LNCaP clone FGC (cell line): Measurements from ENCODE around the gene PDPN.

Experiments
- DNase-seq: peaks from one replicate; pipeline ENCODE4 v3.0.0-alpha.2; 2011; ENCODE audit warnings: low read depth
- H3K4me3 ChIP-seq: 2 replicates; pipeline ENCODE4 v1.5.1; 2011; ENCODE audit warnings: mild to moderate bottlenecking, low read depth, low read length, control low read depth
- TF ChIP-seq, protein P1 (sequence below): IDR thresholded peaks from 2 replicates; pipeline ENCODE4 v1.5.1; 2012; ENCODE audit warnings: mild to moderate bottlenecking; ENCODE audit not compliant: control insufficient read depth, insufficient read depth; ENCODE audit errors: extremely low read depth

PDPN gene

DNA sequence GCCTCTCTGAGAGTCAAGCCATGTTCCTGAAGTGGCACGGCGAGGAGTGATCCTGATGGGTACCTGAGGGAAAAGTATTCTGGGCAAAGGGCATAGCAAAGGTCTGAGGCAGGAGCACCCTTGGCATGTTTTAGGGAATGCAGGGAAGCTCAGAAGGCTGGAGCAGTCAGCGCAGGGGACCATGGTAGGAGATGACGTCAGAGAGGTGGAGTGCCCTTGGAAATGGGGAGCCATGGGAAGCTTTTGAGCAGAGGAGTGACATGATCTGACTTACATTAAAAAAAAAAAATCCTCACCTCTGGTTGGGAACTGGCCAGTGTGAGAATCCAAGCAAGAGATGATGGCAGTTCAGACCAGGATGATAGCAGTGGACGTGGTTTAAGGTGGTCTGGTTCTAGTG lies 37.2 kb downstream of the PDPN start:
- TF ChIP-seq, protein P1, sequence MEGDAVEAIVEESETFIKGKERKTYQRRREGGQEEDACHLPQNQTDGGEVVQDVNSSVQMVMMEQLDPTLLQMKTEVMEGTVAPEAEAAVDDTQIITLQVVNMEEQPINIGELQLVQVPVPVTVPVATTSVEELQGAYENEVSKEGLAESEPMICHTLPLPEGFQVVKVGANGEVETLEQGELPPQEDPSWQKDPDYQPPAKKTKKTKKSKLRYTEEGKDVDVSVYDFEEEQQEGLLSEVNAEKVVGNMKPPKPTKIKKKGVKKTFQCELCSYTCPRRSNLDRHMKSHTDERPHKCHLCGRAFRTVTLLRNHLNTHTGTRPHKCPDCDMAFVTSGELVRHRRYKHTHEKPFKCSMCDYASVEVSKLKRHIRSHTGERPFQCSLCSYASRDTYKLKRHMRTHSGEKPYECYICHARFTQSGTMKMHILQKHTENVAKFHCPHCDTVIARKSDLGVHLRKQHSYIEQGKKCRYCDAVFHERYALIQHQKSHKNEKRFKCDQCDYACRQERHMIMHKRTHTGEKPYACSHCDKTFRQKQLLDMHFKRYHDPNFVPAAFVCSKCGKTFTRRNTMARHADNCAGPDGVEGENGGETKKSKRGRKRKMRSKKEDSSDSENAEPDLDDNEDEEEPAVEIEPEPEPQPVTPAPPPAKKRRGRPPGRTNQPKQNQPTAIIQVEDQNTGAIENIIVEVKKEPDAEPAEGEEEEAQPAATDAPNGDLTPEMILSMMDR, result no peak
- DNase-seq, result no peak

DNA sequence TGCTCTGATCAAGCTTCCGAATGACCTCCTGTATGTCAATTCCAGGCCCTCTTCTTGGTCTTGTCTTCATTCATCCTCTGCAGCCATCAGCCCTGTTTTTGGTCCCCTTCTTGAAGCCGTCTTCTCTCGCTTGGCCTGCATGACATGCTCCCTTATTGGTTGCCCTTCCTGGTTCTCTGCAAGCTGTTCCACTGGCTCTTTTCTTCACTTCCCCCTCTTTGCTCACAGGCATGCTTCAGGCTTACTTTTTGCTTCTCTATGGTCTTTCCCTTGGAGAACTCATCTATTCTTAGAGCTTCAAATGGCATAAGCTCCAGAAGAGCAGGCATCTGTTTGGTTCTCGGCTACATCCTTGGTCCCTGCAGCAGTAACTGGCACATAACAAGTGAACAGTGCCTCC lies 38.8 kb downstream of the PDPN start:
- H3K4me3 ChIP-seq, result no peak overlapping the region
- TF ChIP-seq, protein P1, result no peak
- no peak for DNase-seq

More for the DNA sequence above, 37.2 kb downstream of the PDPN start:
- H3K4me3 ChIP-seq, result no peak overlapping the region

DNA sequence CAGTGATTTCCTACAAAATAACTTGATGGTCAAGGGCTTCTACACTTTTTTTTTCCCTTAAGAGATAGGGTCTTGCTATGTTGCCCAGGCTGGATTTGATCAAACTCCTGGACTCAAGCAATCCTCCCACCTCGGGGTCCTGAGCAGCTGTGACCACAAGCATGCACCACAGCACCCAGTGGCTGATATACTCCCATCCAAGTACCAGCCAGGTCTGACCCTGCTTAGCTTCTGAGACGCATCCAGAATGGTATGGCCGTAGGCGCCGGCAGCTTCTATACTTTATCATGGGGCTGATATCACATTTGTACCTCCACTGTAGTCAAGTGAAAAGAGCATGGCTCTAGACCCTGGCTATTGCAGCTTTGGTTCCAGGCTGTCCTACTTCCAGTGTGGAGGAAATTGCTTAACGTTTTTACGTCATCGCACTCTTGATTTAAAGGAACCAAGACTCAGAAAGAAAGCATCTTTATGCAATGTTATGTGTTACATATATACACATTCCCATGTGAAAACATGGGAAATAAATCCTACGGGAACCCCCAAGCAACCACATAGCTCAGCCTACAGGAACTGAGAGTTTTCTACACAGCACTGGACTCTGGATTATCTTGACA lies 39.5 kb downstream of the PDPN start:
- DNase-seq, result no peak
- TF ChIP-seq, protein P1, result no peak
- no peak overlapping the region for H3K4me3 ChIP-seq

DNA sequence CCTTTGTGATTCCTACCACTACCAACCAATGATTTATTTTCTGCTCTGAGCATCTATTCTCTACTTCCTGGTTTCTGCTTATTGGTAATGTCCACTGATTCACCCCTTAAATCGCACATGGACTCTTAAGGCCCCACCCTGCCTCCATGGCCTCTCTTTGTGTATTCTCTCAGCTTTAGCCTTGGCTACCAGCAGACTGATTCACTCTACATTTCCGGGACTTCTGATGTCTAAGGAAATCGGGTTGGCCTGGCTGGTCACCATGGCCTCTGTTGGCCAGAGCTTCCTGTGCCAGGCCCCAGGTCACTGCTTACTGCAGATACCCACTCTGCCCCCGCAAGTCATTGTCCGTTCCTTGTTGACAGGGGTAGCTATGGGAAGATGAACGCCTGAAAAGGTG lies 40.9 kb downstream of the PDPN start:
- TF ChIP-seq, protein P1, result no peak
- no peak overlapping the region for H3K4me3 ChIP-seq
- no peak for DNase-seq

DNA sequence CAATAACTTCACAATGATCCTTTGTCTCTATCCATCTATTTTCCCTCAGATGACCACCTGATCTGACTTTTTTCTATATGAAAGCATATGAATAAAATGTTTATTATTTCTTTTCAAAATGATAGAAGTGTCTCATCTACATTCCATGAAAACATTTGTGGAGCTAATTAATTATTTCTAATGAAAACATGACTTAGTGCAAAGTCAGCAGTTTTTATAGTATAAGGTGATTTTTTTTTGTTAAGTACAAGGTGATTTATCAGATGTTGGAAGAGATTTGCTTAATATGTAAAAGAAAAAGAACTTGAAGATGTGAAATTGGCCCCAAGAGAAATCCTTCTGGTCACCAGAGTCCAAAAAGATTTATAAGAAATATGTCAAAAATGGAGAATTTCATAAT lies 43.5 kb downstream of the PDPN start:
- no peak overlapping the region for H3K4me3 ChIP-seq
- DNase-seq, result no peak
- TF ChIP-seq, protein P1, result no peak

DNA sequence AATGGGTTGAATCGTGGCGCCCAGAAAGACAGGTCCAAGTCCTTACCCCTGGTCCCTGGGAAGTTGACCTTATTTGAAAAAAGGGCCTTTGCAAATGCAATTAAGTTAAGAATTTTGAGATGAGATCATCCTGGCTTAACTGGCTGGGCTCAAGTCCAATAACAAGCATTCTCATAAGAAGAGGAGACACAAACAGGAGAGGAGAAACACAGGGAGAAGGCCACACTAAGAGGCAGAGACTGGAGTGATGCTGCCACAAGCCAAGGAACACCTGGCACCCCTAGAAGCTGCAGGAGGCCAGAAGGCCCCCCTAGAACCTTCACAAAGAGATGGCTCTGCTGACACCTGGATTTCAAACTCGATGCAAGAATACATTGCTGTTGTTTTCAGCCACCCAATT lies 44.6 kb downstream of the PDPN start:
- H3K4me3 ChIP-seq, result no peak overlapping the region
- DNase-seq, result no peak
- TF ChIP-seq, protein P1, result no peak

DNA sequence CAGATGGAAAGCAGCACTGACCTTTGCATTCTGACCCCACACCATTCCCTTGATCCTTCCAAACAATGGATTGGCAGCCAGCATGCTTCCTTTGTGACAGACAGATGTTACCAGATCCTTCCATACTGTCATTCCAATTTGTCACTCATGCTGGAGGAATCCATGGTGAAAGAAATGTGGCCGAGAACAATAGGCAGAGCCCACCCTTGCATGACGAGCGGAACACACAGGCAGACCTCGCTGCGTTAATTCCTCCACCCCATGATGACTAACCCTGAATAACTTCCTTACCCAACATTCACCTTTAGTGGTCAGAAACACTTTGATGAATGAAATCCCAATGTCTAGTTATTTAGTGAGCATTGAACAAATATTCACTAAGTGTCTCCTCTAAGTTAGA lies 45.1 kb downstream of the PDPN start:
- no peak for DNase-seq
- no peak overlapping the region for H3K4me3 ChIP-seq
- TF ChIP-seq, protein P1, result no peak
